NCI-H510A treated with DMSO at 0.1 percent for 48 hours (cell line): ENCODE data around the gene TPD52L1.
A peak's percentile ranks its signal among the peaks of the same experiment; 100 is the strongest.
"Not testable (repeated sequence)": the region's sequence is repeated elsewhere in the genome, so short reads cannot be mapped to it uniquely, and the experiment has no call there.

Experiments used
- DNase-seq: peaks from one replicate; lab custom pipeline; 2025; lab: John Stamatoyannopoulos, UW

TPD52L1 gene

GRCh38 chr6:125273251-125273650 lies 119.7 kb downstream of the TPD52L1 start:
- no peak for DNase-seq

GRCh38 chr6:125273965-125274364 lies 120.4 kb downstream of the TPD52L1 start:
- DNase-seq, result no peak

GRCh38 chr6:125274935-125275334 lies 121.4 kb downstream of the TPD52L1 start:
- no peak for DNase-seq

DNA sequence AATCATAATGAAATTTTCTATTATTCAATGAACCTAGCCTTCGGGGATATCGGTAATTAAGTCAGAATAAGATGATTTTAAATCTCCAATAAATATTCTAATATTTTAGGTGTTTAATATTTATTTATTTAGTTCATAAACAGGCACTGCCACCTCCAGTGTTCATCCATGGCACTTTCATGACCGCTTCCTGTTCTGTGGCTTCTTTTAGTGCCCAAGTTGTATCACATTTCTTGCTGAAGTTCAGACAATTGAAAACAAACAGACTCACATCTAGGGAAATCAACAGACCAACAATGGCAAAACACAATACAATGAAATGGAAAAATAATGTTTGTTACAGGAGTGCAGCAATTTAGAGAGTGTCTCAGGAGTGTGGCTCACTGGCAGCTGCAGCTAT lies 122.2 kb downstream of the TPD52L1 start:
- no peak for DNase-seq

GRCh38 chr6:125277838-125278237 lies 124.3 kb downstream of the TPD52L1 start:
- DNase-seq, result no peak

DNA sequence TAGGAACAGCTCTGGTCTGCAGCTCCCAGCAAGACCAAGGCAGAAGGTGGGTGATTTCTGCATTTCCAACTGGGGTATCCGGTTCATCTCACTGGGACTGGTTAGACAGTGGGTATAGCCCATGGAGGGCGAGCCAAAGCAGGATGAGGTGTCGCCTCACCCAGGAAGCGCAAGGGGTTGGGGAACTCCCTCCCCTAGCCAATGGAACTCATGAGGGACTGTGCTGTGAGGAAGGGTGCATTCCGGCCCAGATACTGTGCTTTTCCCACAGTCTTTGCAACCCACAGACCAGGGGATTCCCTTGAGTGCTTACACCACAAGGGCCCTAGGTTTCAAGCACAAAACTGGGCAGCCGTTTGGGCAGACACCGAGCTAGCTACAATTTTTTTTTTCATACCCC lies 126.4 kb downstream of the TPD52L1 start:
- DNase-seq, result no peak

- not testable (repeated sequence) for DNase-seq
These were observed 126.9 kb downstream of the TPD52L1 start for GRCh38 chr6:125280370-125281035.

- DNase-seq, result not testable (repeated sequence)
These were observed 128.9 kb downstream of the TPD52L1 start for GRCh38 chr6:125282470-125282869.

DNA sequence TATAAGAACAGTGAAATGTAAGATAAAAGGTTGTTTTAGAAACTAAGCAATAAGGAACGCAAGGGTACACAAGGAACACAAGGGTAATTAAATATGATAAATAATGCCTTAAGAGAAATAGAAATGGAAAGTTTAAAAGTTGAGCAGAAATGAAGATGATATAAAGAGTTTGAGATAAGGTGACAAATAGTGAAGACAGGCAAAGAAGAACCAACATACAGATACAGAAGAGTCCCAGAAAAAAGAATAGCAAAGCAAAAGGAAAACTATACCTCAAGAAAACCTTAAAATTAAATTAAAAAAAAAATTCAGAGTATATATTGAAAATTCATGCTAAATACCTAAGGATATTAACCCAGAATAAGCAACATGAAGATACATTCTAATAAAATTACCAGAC lies 131.8 kb downstream of the TPD52L1 start:
- no peak for DNase-seq

DNA sequence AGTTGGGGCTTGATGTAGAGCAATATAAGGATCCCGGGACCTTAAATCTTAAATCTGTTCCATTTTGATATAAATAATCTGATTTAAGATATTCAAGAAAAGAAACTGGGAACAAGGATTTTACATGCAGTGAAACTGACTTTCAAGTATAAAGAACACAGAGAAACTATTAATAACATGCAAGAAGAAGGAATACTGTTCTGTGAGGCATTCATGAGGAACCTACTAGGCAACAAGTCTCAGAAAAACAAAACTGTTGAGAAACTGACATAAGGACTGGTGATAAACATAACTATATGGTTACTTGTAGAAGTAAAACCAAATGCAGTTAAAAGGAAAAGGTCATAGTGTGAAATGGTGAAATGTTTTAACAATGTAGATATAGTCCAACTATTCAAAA lies 132.4 kb downstream of the TPD52L1 start:
- DNase-seq, result no peak

DNA sequence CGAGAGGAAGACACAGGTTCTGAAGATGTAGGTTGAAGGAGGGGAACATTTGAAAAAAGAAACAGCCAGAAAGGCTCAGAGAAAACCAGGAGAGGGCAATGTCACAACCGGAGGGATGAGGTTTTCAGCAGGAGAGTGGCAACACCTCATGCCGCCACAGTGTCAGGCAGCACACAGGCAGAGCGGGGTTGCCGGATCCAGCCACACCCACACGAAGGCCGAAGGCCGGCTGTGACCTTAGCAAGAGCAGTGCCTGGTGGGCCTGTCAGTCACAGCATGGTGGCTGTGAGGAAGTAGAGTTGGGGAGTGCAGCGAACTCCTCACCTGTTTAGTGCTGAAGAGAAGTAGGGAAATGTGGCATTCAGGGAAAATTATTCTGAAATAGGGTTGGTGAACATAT lies 134.1 kb downstream of the TPD52L1 start:
- DNase-seq, result no peak

DNA sequence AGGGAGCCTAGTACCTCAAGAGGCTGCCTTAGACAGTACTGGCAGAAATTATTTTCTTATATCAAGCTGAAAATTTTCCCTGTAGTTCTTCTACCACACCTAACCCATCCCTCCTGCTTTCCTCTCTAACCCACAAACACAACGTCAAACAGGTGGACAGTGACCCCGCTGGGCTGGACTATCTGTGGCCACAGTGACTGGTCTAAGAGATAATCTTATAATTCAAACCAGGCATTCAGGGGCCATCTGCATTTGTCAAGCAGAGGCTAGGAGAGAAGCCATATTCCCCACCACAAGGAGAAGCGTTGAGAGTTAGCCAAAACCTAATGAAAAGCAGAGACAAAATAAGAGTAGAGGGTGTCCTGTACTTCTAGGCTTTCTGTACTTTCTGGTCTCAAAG lies 140.0 kb downstream of the TPD52L1 start:
- no peak for DNase-seq

GRCh38 chr6:125294036-125294435 lies 140.5 kb downstream of the TPD52L1 start:
- DNase-seq, result no peak

DNA sequence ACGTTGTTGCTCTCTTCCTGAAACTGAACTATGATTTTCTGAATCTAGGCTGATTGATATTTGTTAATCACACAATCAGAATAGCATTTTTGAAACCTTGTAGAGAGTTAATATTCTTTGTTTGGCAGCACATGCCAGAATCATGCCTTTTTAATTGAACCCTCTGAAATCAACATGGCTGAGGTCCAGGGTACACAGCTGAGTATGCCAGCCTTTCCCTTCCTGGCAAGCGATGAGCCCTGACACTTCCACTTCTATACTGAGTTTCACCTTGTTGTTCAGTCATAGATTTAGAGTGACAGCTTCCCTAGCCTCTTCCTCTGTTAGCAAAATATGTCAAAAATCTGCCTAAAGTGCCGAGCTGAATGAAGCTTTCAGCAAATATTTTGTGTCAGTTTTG lies 141.4 kb downstream of the TPD52L1 start:
- DNase-seq, result no peak

DNA sequence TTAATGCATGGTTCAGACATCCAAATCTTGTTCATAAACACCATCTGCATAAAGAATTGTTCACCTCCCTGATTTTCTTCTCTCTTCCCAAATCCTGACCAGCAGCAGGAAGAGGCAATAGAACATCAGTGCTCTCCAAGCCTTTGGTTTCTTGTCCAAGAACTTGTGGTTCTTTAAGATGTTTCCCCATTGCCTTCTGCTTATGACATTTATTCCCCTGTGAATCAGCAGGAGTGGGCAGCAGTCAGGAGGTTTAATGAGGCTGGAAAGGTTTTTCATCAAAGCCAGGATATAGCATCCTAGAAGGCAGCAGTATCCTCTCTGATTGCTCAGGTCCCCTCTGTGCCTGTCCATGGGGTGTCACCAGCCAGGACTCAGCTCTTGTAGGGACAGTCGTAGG lies 142.9 kb downstream of the TPD52L1 start:
- DNase-seq, result no peak

- DNase-seq, result no peak
These were observed 145.7 kb downstream of the TPD52L1 start for GRCh38 chr6:125299257-125299656.

DNA sequence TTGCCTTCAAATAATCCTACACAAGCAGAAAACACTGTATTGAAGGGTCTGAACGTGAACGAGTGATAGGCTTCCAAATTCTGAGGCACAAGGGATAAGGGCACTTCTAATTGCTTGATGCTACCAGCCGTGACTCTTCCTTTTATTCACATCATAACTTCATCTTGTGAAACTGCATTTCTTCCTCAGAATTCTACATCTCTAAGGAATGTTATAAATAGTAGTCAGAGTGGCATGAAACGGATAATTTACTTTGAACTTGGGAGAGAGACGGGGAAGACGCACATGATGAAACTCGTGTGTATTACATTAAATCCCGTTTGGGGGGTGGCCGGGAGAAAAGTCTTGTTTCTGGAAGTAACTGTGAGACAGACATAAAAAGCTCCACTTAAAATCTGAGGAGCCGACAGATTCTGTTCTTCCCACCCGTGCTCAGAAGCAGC lies 147.4 kb downstream of the TPD52L1 start:
- DNase-seq, result peak; percentile 2

DNA sequence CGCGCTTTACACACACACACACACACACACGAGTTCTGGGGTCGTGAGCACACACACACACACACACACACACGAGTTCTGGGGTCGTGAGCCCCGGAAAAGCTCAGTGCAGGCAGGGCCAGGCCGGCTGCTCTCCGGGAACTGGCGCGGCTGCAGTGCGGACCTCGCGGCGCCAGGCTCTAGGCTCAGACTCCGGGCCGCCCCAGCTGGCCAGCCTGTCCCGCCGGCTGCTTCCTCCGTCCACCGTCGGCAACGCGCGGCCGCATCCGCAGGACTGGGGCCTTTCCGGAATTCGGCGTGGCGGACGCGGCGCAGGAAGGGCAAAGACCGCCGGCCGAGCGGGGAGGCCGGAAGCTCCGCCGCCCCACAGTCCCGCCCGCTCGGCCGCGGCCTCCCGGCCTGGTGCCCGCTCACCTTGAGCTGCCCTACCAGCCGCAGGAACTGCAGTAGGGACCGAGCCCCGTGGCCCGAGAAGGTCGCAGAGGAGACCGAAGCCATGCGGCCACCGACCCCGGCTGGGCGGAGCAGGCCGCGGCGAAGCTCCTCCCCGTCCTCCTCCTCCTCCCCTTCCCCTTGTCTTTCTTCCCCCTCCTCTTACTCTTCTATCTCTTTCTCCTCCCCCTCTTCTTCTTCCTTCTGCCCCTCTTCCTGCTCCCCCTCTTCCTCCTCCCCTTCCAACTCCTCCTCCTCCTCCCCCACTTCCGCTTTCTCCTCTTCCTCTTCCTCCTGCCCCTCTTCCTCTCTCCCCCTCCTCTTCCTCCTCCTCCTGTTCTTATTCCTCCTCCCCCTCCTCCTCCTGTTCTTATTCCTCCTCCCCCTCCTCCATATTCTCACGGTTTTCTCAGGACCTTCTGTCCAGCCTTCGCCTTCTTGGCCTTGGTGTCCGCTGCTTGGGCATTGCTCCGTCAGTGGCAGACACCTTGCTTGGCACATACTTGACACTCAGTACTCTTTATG lies 148.1 kb downstream of the TPD52L1 start, which contains the start of gene HDDC2:
Gene HDDC2, minus strand, starts transcription at position 533 of the 957 bp plus-strand sequence. Its CDS starts 35 bp downstream, at position 498.
- peak; percentile 28 for DNase-seq

DNA sequence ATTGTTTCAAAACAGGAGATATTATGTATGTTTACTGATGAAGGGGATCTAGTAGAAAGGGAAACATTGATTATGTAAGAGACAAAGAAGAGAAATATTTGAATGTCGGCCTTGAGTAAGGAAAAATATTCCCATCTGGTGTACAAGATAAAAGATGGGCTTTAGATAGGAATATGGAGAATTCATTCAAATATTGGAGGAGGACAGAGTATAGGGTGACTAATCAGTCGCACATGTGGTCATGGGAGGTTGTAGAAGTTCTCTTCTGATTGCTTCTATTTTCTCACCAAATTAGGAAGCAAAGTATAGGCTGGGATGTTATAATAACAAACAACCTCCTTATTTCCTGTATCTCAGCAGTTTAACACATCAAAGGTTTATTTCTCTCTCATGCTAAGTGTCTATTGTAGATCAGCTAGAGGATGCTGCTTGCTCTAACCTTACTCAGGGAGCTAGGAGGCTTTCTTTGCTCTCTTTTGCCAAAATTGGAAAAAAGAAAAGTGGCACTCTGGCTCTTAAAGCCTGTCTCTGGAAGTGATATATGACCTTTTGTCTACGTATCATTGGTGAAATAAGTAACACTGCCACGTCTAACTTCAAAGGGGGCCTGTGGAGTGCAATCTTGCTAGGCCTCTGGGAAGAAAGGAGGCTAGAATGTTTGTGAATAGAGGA lies 149.4 kb downstream of the TPD52L1 start:
- no peak for DNase-seq

- DNase-seq, result no peak
These were observed 149.9 kb downstream of the TPD52L1 start for GRCh38 chr6:125303512-125303854.

- DNase-seq, result no peak
These were observed 151.5 kb downstream of the TPD52L1 start for GRCh38 chr6:125304970-125305660.

- no peak for DNase-seq
These were observed 153.2 kb downstream of the TPD52L1 start for GRCh38 chr6:125306756-125307149.
